ENCODE data around the gene TYW3.
A peak's percentile ranks its signal among the peaks of the same experiment; 100 is the strongest.
"Not testable (repeated sequence)": the region's sequence is repeated elsewhere in the genome, so short reads cannot be mapped to it uniquely, and the experiment has no call there.

TYW3 gene

GRCh38 chr1:74732071-74732946 is 643 bp upstream of the TYW3 start:
- DNase-seq: peak; percentile 21

GRCh38 chr1:74733604-74734484 is 892 bp downstream of the TYW3 start:
- no peak for DNase-seq

- DNase-seq: no peak
Observed at GRCh38 chr1:74737333-74737732, 4.4 kb downstream of the TYW3 start.

- DNase-seq: not testable (repeated sequence)
Observed at GRCh38 chr1:74740307-74740980, 7.5 kb downstream of the TYW3 start.

GRCh38 chr1:74745247-74745646 is 12.3 kb downstream of the TYW3 start:
- DNase-seq: not testable (repeated sequence)

GRCh38 chr1:74748960-74749359 is 16.0 kb downstream of the TYW3 start:
- no peak for DNase-seq

- DNase-seq: no peak
Observed at GRCh38 chr1:74753104-74753503, 20.2 kb downstream of the TYW3 start.

- no peak for DNase-seq
Observed at GRCh38 chr1:74755475-74755874, 22.5 kb downstream of the TYW3 start.

GRCh38 chr1:74756650-74757049 is 23.7 kb downstream of the TYW3 start:
- not testable (repeated sequence) for DNase-seq

- DNase-seq: no peak
Observed at GRCh38 chr1:74763807-74764206, 30.9 kb downstream of the TYW3 start.

GRCh38 chr1:74766579-74766978 is 33.6 kb downstream of the TYW3 start:
- no peak for DNase-seq

- no peak for DNase-seq
Observed at GRCh38 chr1:74767490-74767889, 34.5 kb downstream of the TYW3 start.

- no peak for DNase-seq
Observed at GRCh38 chr1:74771913-74772515, 39.1 kb downstream of the TYW3 start.

- DNase-seq: no peak
Observed at GRCh38 chr1:74772945-74773344, 40.0 kb downstream of the TYW3 start.

- no peak for DNase-seq
Observed at GRCh38 chr1:74773582-74773981, 40.6 kb downstream of the TYW3 start.

- no peak for DNase-seq
Observed at GRCh38 chr1:74775735-74776134, 42.8 kb downstream of the TYW3 start.

- DNase-seq: no peak
Observed at GRCh38 chr1:74777525-74777924, 44.6 kb downstream of the TYW3 start.

GRCh38 chr1:74779750-74780149 is 46.8 kb downstream of the TYW3 start:
- no peak for DNase-seq

GRCh38 chr1:74780594-74780993 is 47.6 kb downstream of the TYW3 start:
- DNase-seq: no peak

GRCh38 chr1:74785944-74786343 is 53.0 kb downstream of the TYW3 start:
- DNase-seq: no peak

GRCh38 chr1:74790453-74790852 is 57.5 kb downstream of the TYW3 start:
- no peak for DNase-seq

- no peak for DNase-seq
Observed at GRCh38 chr1:74791491-74791890, 58.5 kb downstream of the TYW3 start.

- no peak for DNase-seq
Observed at GRCh38 chr1:74799119-74799657, 66.2 kb downstream of the TYW3 start.

Data from activated T-cell treated with anti-CD3 and anti-CD28 coated beads, Interleukin-2, amount 50 U/mL, for 1 hour (primary cell).